Fibroblast of pulmonary artery (primary cell): Measurements from ENCODE around the gene FXR1.

Source experiments
- DNase-seq: peaks from one replicate; pipeline ENCODE4 v3.0.0-alpha.2; 2010; ENCODE audit warnings: low read depth
- H3K4me3 ChIP-seq: replicated peaks from 2 replicates; pipeline ENCODE4 v1.5.1; 2011; ENCODE audit warnings: low read depth, mild to moderate bottlenecking, control low read depth, low read length, moderate library complexity
- TF ChIP-seq, protein P1 (sequence below): IDR thresholded peaks from 2 replicates; pipeline ENCODE4 v1.5.1; 2011; ENCODE audit warnings: mild to moderate bottlenecking, control low read depth, low read length, inconsistent platforms; ENCODE audit errors: missing control alignments

Gene FXR1

DNA sequence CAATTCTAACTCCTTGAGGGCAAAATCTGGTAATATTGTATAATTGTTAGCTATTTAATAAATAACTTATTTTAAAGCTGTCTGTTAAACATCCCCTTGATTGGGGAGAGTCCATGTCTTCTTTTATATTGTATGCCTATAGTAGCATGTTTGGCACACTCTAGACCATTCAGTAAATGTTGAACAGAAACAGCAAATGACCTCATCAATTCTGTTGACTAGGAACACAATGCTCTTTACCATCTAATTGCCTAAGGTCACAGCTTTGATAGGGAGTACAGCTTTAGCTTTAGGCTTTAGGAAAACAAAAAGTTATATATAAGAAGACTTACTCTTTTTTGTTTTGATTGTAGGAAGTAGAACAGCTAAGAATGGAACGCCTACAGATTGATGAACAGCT, 50.1 kb downstream of the FXR1 start:
- H3K4me3 ChIP-seq: no peak overlapping the region
- TF ChIP-seq, protein P1, sequence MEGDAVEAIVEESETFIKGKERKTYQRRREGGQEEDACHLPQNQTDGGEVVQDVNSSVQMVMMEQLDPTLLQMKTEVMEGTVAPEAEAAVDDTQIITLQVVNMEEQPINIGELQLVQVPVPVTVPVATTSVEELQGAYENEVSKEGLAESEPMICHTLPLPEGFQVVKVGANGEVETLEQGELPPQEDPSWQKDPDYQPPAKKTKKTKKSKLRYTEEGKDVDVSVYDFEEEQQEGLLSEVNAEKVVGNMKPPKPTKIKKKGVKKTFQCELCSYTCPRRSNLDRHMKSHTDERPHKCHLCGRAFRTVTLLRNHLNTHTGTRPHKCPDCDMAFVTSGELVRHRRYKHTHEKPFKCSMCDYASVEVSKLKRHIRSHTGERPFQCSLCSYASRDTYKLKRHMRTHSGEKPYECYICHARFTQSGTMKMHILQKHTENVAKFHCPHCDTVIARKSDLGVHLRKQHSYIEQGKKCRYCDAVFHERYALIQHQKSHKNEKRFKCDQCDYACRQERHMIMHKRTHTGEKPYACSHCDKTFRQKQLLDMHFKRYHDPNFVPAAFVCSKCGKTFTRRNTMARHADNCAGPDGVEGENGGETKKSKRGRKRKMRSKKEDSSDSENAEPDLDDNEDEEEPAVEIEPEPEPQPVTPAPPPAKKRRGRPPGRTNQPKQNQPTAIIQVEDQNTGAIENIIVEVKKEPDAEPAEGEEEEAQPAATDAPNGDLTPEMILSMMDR: no peak
- DNase-seq: no peak

GRCh38 chr3:180970931-180971330, 58.5 kb downstream of the FXR1 start:
- no peak for DNase-seq
- no peak overlapping the region for H3K4me3 ChIP-seq
- TF ChIP-seq, protein P1: no peak

DNA sequence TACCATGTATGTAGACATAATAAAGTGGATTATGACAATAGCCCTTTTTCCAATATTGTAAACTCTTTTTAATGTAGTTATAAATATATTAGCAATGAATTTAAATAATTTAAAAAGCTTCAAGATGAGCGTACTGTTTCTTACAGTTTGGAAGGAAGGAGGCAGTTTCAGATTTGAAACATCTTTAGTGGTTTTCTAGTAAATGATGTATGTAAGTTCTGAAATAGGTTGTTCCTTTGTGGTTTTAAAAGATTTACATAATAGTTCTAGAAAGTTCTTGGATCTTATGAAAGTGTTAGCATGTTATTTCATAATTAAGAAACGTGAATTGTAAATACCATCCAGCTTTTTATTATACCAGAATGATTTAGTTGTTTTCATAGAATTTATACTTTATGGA, 61.1 kb downstream of the FXR1 start:
- DNase-seq: no peak
- no peak overlapping the region for H3K4me3 ChIP-seq
- TF ChIP-seq, protein P1: no peak

DNA sequence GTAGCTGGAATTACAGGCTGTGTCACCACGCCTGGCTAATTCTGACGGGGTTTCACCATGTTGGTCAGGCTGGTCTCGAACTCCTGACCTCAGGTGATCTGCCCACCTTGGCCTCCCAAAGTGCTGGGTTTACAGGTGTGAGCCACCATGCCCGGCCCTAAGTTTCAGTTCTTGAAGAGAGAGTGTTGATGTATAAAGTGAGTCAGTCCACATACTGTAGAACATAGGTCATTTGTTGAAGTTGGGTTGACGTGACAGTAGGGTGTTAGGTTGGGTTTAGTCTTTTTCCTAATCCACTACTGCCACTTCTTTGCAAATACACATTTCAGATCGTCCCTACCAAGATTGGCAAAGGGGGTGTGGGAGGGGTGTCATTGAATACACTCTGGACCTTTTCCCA, 61.8 kb downstream of the FXR1 start:
- H3K4me3 ChIP-seq: no peak overlapping the region
- TF ChIP-seq, protein P1: no peak
- no peak for DNase-seq

DNA sequence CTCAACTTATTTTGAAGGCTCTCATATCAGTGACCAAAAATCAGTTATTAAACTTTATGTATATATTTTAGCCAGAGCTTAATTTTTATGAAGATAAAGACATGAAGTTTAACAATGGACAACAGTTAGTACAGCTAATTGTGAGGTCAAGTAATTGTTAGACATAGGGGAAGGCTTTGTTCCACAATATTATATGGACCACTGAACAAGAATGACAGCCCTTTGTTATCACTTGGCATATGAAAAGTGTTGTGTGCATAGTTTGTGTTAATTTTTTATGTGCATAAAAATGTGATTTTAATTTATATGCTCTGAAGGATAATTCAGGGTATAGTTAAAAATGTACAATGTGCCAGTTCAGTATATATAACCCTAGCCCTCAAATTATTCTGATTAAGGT, 65.0 kb downstream of the FXR1 start:
- TF ChIP-seq, protein P1: no peak
- no peak for DNase-seq
- H3K4me3 ChIP-seq: no peak overlapping the region

- DNase-seq: no peak
- TF ChIP-seq, protein P1: no peak
- no peak overlapping the region for H3K4me3 ChIP-seq
Observed at GRCh38 chr3:180979961-180980360, 67.5 kb downstream of the FXR1 start.

DNA sequence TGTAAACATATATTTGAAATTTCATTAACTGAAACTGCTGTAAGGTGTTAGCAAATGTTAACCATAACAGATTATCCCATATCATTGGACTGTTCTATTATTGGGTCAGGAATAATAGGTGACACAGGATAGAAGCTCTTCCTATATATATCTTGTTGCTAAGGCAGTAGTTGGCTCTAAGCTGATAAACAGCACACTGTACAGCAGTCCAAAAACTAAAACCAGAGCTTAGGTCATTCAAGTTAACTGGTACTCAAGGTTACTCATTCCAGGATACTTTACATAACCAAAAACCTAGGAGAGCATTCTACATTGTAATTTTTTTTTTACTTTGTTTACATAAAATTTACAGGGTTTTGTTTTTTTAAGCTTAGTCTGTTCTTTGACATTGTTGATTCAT, 68.1 kb downstream of the FXR1 start:
- no peak overlapping the region for H3K4me3 ChIP-seq
- peak; percentile 18 for DNase-seq
- TF ChIP-seq, protein P1: no peak
